Hepatocyte (in vitro differentiated cells): ENCODE data around the gene AMH. TPM values are rescaled to one million over a fixed set of nuclear protein-coding genes. Genes with fewer than 3 reads are reported as not detected.

Source experiments
- DNase-seq: peaks from one replicate; pipeline ENCODE4 v3.0.0-alpha.2; 2016; ENCODE audit warnings: low spot score
- H2AFZ ChIP-seq: fragments of 200-600 bp; sonication (generic); 2 replicates; pipeline ENCODE4 v1.6.0; 2016; ENCODE audit warnings: antibody characterized with exemption, mild to moderate bottlenecking
- H3K27ac ChIP-seq: fragments of 200-600 bp; sonication (generic); 2 replicates; pipeline ENCODE4 v1.5.1; 2016; ENCODE audit warnings: mild to moderate bottlenecking
- H3K27me3 ChIP-seq: fragments of 200-600 bp; sonication (generic); 2 replicates; pipeline ENCODE4 v1.6.1; 2016
- H3K36me3 ChIP-seq: fragments of 200-600 bp; sonication (generic); replicated peaks from 2 replicates; pipeline ENCODE4 v1.5.1; 2016; ENCODE audit warnings: low read depth; ENCODE audit not compliant: insufficient read depth
- H3K4me1 ChIP-seq: fragments of 200-600 bp; sonication (generic); 2 replicates; pipeline ENCODE4 v1.5.1; 2016; ENCODE audit warnings: mild to moderate bottlenecking, moderate library complexity; ENCODE audit not compliant: insufficient read depth
- H3K4me2 ChIP-seq: fragments of 200-600 bp; sonication (generic); 2 replicates; pipeline ENCODE4 v1.6.0; 2016
- H3K4me3 ChIP-seq: fragments of 200-600 bp; sonication (generic); 2 replicates; pipeline ENCODE4 v1.5.1; 2016; ENCODE audit warnings: mild to moderate bottlenecking
- H3K79me2 ChIP-seq: fragments of 200-600 bp; sonication (generic); 2 replicates; pipeline ENCODE4 v1.6.0; 2017; ENCODE audit warnings: mild to moderate bottlenecking
- H3K9me2 ChIP-seq: fragments of 200-600 bp; sonication (generic); replicated peaks from 2 replicates; pipeline ENCODE4 v1.6.0; 2017; ENCODE audit warnings: mild to moderate bottlenecking; ENCODE audit not compliant: insufficient read depth
- H3K9me3 ChIP-seq: fragments of 200-600 bp; sonication (generic); 2 replicates; pipeline ENCODE4 v1.5.1; 2016; ENCODE audit warnings: low read depth, mild to moderate bottlenecking
- H4K20me1 ChIP-seq: fragments of 200-600 bp; sonication (generic); 2 replicates; pipeline ENCODE4 v1.6.0; 2016; ENCODE audit warnings: mild to moderate bottlenecking; ENCODE audit not compliant: insufficient read depth, poor library complexity, severe bottlenecking
- CTCF ChIP-seq: fragments of 200-600 bp; sonication (generic); IDR thresholded peaks from 2 replicates; pipeline ENCODE4 v1.5.1; 2016; ENCODE audit warnings: antibody characterized with exemption, mild to moderate bottlenecking; ENCODE audit not compliant: poor library complexity
- EZH2 ChIP-seq: fragments of 200-600 bp; sonication (generic); IDR thresholded peaks from 2 replicates; pipeline ENCODE4 v1.6.1; 2016; ENCODE audit warnings: antibody characterized with exemption, mild to moderate bottlenecking, borderline replicate concordance
- EZH2phosphoT487 ChIP-seq: fragments of 200-600 bp; sonication (generic); IDR thresholded peaks from one replicate; pipeline ENCODE4 v1.6.1; 2018; ENCODE audit warnings: antibody characterized with exemption, mild to moderate bottlenecking, low read depth, moderate library complexity; ENCODE audit not compliant: unreplicated experiment, severe bottlenecking
- WGBS: methylation state at CpG from one replicate; pipeline ENCODE4 v1.1.6; 2016; ENCODE audit warnings: low lambda C conversion rate; ENCODE audit errors: missing lambda C conversion rate; 5-methylcytosine and 5-hydroxymethylcytosine counted together
- polyA plus RNA-seq: library from polyadenylated mRNA; unstranded; fragments of >200 nt; fragmentation: Nextera tagmentation; extraction: Ambion mirVana; gene quantifications from 2 replicates; pipeline ENCODE4 v1.2.1, GENCODE V29; 2016
- total RNA-seq: library from RNA; depleted of rRNA; stranded (reverse); fragments of >200 nt; gene quantifications from 2 replicates; pipeline ENCODE4 v1.2.3, GENCODE V29; 2014

The AMH gene
- total and polyA plus RNA-seq, 2 experiments from 2014 or later: 8.2 to 20.9 TPM

GRCh38 chr19:2213799-2214198, 35.3 kb upstream of the AMH start:
- Histone ChIP-seq H3K4me1 (peaks cover 18% of the 10 kb centered on the region), H2AFZ (no peak overlapping the region), H3K4me2 (no peak overlapping the region), H3K36me3 (no peaks in the 10 kb centered on the region), H4K20me1 (no peaks in the 10 kb centered on the region), H3K79me2 (no peaks in the 10 kb centered on the region), H3K27me3 (no peaks in the 10 kb centered on the region), H3K27ac (peak overlapping the region; percentile 92), H3K9me2 (no peaks in the 10 kb centered on the region), H3K4me3 (no peak overlapping the region), H3K9me3 (no peaks in the 10 kb centered on the region)
- no peak for TF ChIP-seq EZH2phosphoT487
- DNase-seq: no peak
- WGBS: 93% methylated on average over 25 of the region's 26 CpGs

- H2AFZ ChIP-seq: no peak overlapping the region
- peaks cover 18% of the 10 kb centered on the region for H3K4me1 ChIP-seq
- H3K4me2 ChIP-seq: no peak overlapping the region
- H3K27me3 ChIP-seq: no peaks in the 10 kb centered on the region
- no peaks in the 10 kb centered on the region for H3K9me3 ChIP-seq
- no peak for TF ChIP-seq CTCF
- no peak for TF ChIP-seq EZH2
- TF ChIP-seq EZH2phosphoT487: no peak
- H3K36me3 ChIP-seq: no peaks in the 10 kb centered on the region
- H3K4me3 ChIP-seq: no peak overlapping the region
- H3K79me2 ChIP-seq: no peaks in the 10 kb centered on the region
- H4K20me1 ChIP-seq: no peaks in the 10 kb centered on the region
- peak overlapping the region; percentile 92 for H3K27ac ChIP-seq
- DNase-seq: no peak
- no peaks in the 10 kb centered on the region for H3K9me2 ChIP-seq
- 96% methylated on average over 17 of the region's 17 CpGs for WGBS
Observed at GRCh38 chr19:2214251-2214650, 34.9 kb upstream of the AMH start.

GRCh38 chr19:2215281-2215751, 33.8 kb upstream of the AMH start:
- Histone ChIP-seq H3K79me2 (no peaks in the 10 kb centered on the region), H3K4me1 (peaks cover 18% of the 10 kb centered on the region), H3K9me3 (no peaks in the 10 kb centered on the region), H3K9me2 (no peaks in the 10 kb centered on the region), H3K4me3 (no peak overlapping the region), H3K4me2 (no peak overlapping the region), H3K36me3 (no peaks in the 10 kb centered on the region), H2AFZ (no peak overlapping the region), H3K27ac (no peak overlapping the region), H3K27me3 (no peaks in the 10 kb centered on the region), H4K20me1 (no peaks in the 10 kb centered on the region)
- TF ChIP-seq CTCF (no peak), EZH2 (no peak), EZH2phosphoT487 (no peak)
- 92% methylated on average over 31 of the region's 31 CpGs for WGBS
- DNase-seq: no peak

GRCh38 chr19:2216361-2217225, 32.5 kb upstream of the AMH start:
- Histone ChIP-seq H3K4me2 (no peak overlapping the region), H2AFZ (no peak overlapping the region), H3K4me1 (peaks cover 18% of the 10 kb centered on the region), H3K27ac (no peak overlapping the region), H3K79me2 (no peaks in the 10 kb centered on the region), H3K9me2 (no peaks in the 10 kb centered on the region), H3K4me3 (no peak overlapping the region), H4K20me1 (no peaks in the 10 kb centered on the region), H3K36me3 (no peaks in the 10 kb centered on the region), H3K9me3 (no peaks in the 10 kb centered on the region), H3K27me3 (no peaks in the 10 kb centered on the region)
- no peak for TF ChIP-seq EZH2phosphoT487
- no peak for TF ChIP-seq CTCF
- TF ChIP-seq EZH2: no peak
- 97% methylated on average over 43 of the region's 43 CpGs for WGBS
- DNase-seq: no peak
